ENCODE results near the gene SND1. TPM values are rescaled to one million over a fixed set of nuclear protein-coding genes. Genes with fewer than 3 reads are reported as not detected.

Gene SND1
- total and polyA plus RNA-seq, 2 donors (not counting 1 experiment from before 2014, with no cell fraction given) = 137 to 174 TPM

DNA sequence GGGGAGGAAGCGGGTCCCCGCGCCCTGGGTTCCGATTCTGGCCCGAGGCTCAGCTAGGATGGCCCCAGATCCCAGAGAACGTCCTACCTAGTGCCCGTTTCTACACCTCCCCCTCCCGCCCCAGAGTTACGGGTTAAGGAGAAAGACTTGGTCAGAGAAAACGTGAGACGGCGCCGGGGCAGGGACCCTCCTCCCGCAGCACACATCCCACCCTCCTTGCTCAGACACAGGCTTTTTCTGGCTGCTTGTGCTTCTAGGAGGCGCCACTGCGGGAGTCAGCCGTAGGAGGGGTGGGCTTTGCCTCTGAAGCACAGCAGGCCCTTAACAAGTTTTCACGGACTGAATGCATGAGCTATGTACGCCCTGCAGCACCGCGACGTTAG lies 484.2 kb downstream of the SND1 start:
- no peak for DNase-seq (ENCODE audit: low read depth in 2 of 2)
- Histone ChIP-seq H3K4me1 (ENCODE audit: control insufficient read depth, extremely low read depth, insufficient read depth, low read length) (peaks cover 2% of the 10 kb centered on the region), H3K79me2 (ENCODE audit: control insufficient read depth, insufficient read depth, low read length) (no peaks in the 10 kb centered on the region), H3K4me2 (ENCODE audit: extremely low read depth, insufficient read depth, low read length) (peak overlapping the region; percentile 92), H3K27me3 (ENCODE audit: control insufficient read depth, insufficient read depth, low read length) (peaks cover 37% of the 10 kb centered on the region), H3K9ac (ENCODE audit: insufficient read depth, low read length) (no peak overlapping the region), H3K4me3 (replicated peaks in 1 of 4; ENCODE audit: control extremely low read depth in 1 of 4, insufficient read depth in 1 of 4, low read depth in 3 of 4, low read length in 4 of 4) (peak overlapping the region; percentile 53 to 66 (median 61)), H3K27ac (ENCODE audit: insufficient read depth, low read length) (no peak overlapping the region), H4K20me1 (ENCODE audit: control insufficient read depth, extremely low read depth, insufficient read depth, low read length) (no peaks in the 10 kb centered on the region), H3K36me3 (ENCODE audit: control insufficient read depth, insufficient read depth, low read length) (no peaks in the 10 kb centered on the region), H2AFZ (ENCODE audit: low read length) (peak overlapping the region; percentile 83), H3K9me3 (ENCODE audit: control insufficient read depth, insufficient read depth, low read depth, low read length) (no peaks in the 10 kb centered on the region)
- TF ChIP-seq EZH2 (IDR thresholded peaks at IDR 0.05; ENCODE audit: low read length, missing control alignments) = no peak

DNA sequence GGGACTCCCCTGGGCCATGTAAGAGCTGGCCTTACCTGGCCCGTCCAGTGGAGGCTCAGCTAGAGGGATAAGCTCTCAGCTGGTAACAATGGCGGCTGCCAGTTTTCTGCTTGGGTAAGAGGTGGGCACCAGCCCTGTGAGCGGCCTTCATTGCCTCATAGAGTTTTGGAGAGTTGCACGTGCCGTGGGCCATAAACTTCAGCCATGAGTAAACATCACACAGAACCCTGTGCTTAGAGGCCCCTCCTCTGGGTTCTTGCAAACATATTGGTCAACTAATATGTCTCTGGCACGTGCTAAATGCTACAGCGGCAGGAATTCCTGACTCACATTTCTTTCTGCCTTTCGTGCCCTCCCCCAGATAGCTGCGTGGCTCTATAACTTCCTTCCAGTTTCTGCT lies 485.2 kb downstream of the SND1 start:
- peak; percentile 16 to 62 for DNase-seq (ENCODE audit: low read depth in 2 of 2)
- Histone ChIP-seq H3K4me2 (ENCODE audit: extremely low read depth, insufficient read depth, low read length) (no peak overlapping the region), H3K9ac (ENCODE audit: insufficient read depth, low read length) (no peak overlapping the region), H2AFZ (ENCODE audit: low read length) (no peak overlapping the region), H3K9me3 (ENCODE audit: control insufficient read depth, insufficient read depth, low read depth, low read length) (no peaks in the 10 kb centered on the region), H3K27me3 (ENCODE audit: control insufficient read depth, insufficient read depth, low read length) (peaks cover 37% of the 10 kb centered on the region), H3K36me3 (ENCODE audit: control insufficient read depth, insufficient read depth, low read length) (no peaks in the 10 kb centered on the region), H3K4me1 (ENCODE audit: control insufficient read depth, extremely low read depth, insufficient read depth, low read length) (peaks cover 2% of the 10 kb centered on the region), H4K20me1 (ENCODE audit: control insufficient read depth, extremely low read depth, insufficient read depth, low read length) (no peaks in the 10 kb centered on the region), H3K79me2 (ENCODE audit: control insufficient read depth, insufficient read depth, low read length) (no peaks in the 10 kb centered on the region), H3K4me3 (replicated peaks in 1 of 4; ENCODE audit: control extremely low read depth in 1 of 4, insufficient read depth in 1 of 4, low read depth in 3 of 4, low read length in 4 of 4) (no peak overlapping the region), H3K27ac (ENCODE audit: insufficient read depth, low read length) (no peak overlapping the region)
- TF ChIP-seq EZH2 (IDR thresholded peaks at IDR 0.05; ENCODE audit: low read length, missing control alignments) = no peak

GRCh38 chr7:128139406-128139805 lies 487.4 kb downstream of the SND1 start:
- H3K79me2 ChIP-seq (ENCODE audit: control insufficient read depth, insufficient read depth, low read length) = no peaks in the 10 kb centered on the region
- peaks cover 2% of the 10 kb centered on the region for H3K4me1 ChIP-seq (ENCODE audit: control insufficient read depth, extremely low read depth, insufficient read depth, low read length)
- H2AFZ ChIP-seq (ENCODE audit: low read length) = no peak overlapping the region
- TF ChIP-seq, protein P1, sequence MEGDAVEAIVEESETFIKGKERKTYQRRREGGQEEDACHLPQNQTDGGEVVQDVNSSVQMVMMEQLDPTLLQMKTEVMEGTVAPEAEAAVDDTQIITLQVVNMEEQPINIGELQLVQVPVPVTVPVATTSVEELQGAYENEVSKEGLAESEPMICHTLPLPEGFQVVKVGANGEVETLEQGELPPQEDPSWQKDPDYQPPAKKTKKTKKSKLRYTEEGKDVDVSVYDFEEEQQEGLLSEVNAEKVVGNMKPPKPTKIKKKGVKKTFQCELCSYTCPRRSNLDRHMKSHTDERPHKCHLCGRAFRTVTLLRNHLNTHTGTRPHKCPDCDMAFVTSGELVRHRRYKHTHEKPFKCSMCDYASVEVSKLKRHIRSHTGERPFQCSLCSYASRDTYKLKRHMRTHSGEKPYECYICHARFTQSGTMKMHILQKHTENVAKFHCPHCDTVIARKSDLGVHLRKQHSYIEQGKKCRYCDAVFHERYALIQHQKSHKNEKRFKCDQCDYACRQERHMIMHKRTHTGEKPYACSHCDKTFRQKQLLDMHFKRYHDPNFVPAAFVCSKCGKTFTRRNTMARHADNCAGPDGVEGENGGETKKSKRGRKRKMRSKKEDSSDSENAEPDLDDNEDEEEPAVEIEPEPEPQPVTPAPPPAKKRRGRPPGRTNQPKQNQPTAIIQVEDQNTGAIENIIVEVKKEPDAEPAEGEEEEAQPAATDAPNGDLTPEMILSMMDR (conservative IDR thresholded peaks at IDR 0.05 in 1 of 2, IDR thresholded peaks at IDR 0.05 in 1 of 2; ENCODE audit: low read depth in 1 of 2, low read length in 2 of 2) = no peak
- TF ChIP-seq EZH2 (IDR thresholded peaks at IDR 0.05; ENCODE audit: low read length, missing control alignments) = no peak
- H3K9ac ChIP-seq (ENCODE audit: insufficient read depth, low read length) = no peak overlapping the region
- no peak for DNase-seq (ENCODE audit: low read depth in 2 of 2)
- no peak overlapping the region for H3K4me2 ChIP-seq (ENCODE audit: extremely low read depth, insufficient read depth, low read length)
- no peak overlapping the region for H3K4me3 ChIP-seq (replicated peaks in 1 of 4; ENCODE audit: control extremely low read depth in 1 of 4, insufficient read depth in 1 of 4, low read depth in 3 of 4, low read length in 4 of 4)
- peaks cover 34% of the 10 kb centered on the region for H3K27me3 ChIP-seq (ENCODE audit: control insufficient read depth, insufficient read depth, low read length)
- H3K27ac ChIP-seq (ENCODE audit: insufficient read depth, low read length) = no peak overlapping the region
- no peaks in the 10 kb centered on the region for H3K36me3 ChIP-seq (ENCODE audit: control insufficient read depth, insufficient read depth, low read length)
- H3K9me3 ChIP-seq (ENCODE audit: control insufficient read depth, insufficient read depth, low read depth, low read length) = no peaks in the 10 kb centered on the region
- no peaks in the 10 kb centered on the region for H4K20me1 ChIP-seq (ENCODE audit: control insufficient read depth, extremely low read depth, insufficient read depth, low read length)

- H3K4me2 ChIP-seq (ENCODE audit: extremely low read depth, insufficient read depth, low read length) = no peak overlapping the region
- H3K9ac ChIP-seq (ENCODE audit: insufficient read depth, low read length) = no peak overlapping the region
- H3K27me3 ChIP-seq (ENCODE audit: control insufficient read depth, insufficient read depth, low read length) = peaks cover 19% of the 10 kb centered on the region
- H3K36me3 ChIP-seq (ENCODE audit: control insufficient read depth, insufficient read depth, low read length) = no peaks in the 10 kb centered on the region
- no peak overlapping the region for H2AFZ ChIP-seq (ENCODE audit: low read length)
- no peak overlapping the region for H3K27ac ChIP-seq (ENCODE audit: insufficient read depth, low read length)
- H3K9me3 ChIP-seq (ENCODE audit: control insufficient read depth, insufficient read depth, low read depth, low read length) = no peaks in the 10 kb centered on the region
- H3K4me1 ChIP-seq (ENCODE audit: control insufficient read depth, extremely low read depth, insufficient read depth, low read length) = no peaks in the 10 kb centered on the region
- TF ChIP-seq EZH2 (IDR thresholded peaks at IDR 0.05; ENCODE audit: low read length, missing control alignments) = no peak
- TF ChIP-seq, protein P1 (conservative IDR thresholded peaks at IDR 0.05 in 1 of 2, IDR thresholded peaks at IDR 0.05 in 1 of 2; ENCODE audit: low read depth in 1 of 2, low read length in 2 of 2) = no peak
- DNase-seq (ENCODE audit: low read depth in 2 of 2) = no peak
- no peak overlapping the region for H3K4me3 ChIP-seq (replicated peaks in 1 of 4; ENCODE audit: control extremely low read depth in 1 of 4, insufficient read depth in 1 of 4, low read depth in 3 of 4, low read length in 4 of 4)
- no peaks in the 10 kb centered on the region for H4K20me1 ChIP-seq (ENCODE audit: control insufficient read depth, extremely low read depth, insufficient read depth, low read length)
- H3K79me2 ChIP-seq (ENCODE audit: control insufficient read depth, insufficient read depth, low read length) = no peaks in the 10 kb centered on the region
These were observed 489.7 kb downstream of the SND1 start for GRCh38 chr7:128141683-128142195.
